Measurements from ENCODE around the gene BUB3.

Gene BUB3, protein sequence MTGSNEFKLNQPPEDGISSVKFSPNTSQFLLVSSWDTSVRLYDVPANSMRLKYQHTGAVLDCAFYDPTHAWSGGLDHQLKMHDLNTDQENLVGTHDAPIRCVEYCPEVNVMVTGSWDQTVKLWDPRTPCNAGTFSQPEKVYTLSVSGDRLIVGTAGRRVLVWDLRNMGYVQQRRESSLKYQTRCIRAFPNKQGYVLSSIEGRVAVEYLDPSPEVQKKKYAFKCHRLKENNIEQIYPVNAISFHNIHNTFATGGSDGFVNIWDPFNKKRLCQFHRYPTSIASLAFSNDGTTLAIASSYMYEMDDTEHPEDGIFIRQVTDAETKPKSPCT

DNA sequence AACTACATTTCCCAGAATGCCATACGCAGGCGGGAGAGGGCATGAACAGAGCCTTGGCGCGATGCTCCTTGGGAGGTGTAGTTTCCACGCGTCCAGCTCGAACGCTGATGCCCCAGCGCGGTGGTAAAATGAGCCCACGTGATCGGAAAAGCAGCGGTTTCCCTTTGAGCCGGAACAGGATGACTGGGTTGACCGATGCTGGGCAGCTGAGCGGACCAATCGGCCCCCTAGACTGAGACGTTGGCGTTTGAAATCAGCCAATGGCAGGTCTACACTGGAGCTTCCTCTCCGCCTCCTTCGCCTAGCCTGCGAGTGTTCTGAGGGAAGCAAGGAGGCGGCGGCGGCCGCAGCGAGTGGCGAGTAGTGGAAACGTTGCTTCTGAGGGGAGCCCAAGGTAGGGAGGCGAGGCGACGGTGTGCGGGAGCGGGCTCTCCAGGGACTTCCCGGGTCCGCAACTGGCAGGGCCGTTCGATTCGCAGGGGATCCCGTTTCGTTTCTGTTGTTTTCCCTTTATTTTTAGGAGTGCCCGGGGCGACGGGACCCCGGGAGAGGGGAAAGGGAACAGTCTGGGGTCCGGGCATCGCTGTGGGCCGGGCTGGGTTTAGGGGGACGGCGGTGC, at the start of gene BUB3:
TSS of gene BUB3 (plus strand) at position 311 of the 619 bp plus-strand sequence. CDS start 516 bp downstream, outside the sequence.
- H3K4me3 ChIP-seq (ENCODE audit: low read length) = peak within 1 kb of the TSS; percentile 96
- H3K27me3 ChIP-seq (ENCODE audit: control insufficient read depth, insufficient read depth, low read length) = peaks cover 25% of the 10 kb centered on the region
- no peaks in the 10 kb centered on the region for H3K36me3 ChIP-seq (ENCODE audit: control insufficient read depth, insufficient read depth, low read length)
- H3K9ac ChIP-seq (ENCODE audit: low read length) = peak within 1 kb of the TSS; percentile 82
- peak within 1 kb of the TSS; percentile 86 for H3K27ac ChIP-seq (ENCODE audit: low read depth, low read length)
- peaks cover 8% of the 10 kb centered on the region for H3K4me1 ChIP-seq (ENCODE audit: control insufficient read depth, insufficient read depth, low read length)

DNA sequence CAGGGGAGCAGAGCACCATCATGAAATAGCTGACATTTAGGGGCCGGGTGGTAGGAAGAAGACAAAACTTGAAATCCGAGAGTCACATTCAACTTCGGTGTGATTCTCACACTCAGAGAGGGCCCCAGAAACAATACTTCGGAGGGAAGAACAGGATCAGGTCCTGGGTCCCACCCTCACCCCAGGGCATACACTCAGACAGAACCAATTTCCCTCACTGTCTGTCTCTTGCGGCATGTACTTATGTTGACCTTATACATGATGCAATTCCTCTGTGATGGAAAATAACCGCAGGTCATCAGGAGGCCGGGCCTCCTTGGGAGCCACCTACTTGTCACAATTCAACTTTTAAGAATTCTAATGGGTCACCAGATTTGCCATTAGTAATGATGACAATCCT, 44.7 kb upstream of the BUB3 start:
- Histone ChIP-seq H3K27me3 (ENCODE audit: control insufficient read depth, insufficient read depth, low read length) (peaks cover 3% of the 10 kb centered on the region), H3K36me3 (ENCODE audit: control insufficient read depth, insufficient read depth, low read length) (no peaks in the 10 kb centered on the region), H3K4me3 (ENCODE audit: low read length) (no peak overlapping the region), H3K4me1 (ENCODE audit: control insufficient read depth, insufficient read depth, low read length) (no peaks in the 10 kb centered on the region), H3K27ac (ENCODE audit: low read depth, low read length) (no peak overlapping the region), H3K9ac (ENCODE audit: low read length) (no peak overlapping the region)

DNA sequence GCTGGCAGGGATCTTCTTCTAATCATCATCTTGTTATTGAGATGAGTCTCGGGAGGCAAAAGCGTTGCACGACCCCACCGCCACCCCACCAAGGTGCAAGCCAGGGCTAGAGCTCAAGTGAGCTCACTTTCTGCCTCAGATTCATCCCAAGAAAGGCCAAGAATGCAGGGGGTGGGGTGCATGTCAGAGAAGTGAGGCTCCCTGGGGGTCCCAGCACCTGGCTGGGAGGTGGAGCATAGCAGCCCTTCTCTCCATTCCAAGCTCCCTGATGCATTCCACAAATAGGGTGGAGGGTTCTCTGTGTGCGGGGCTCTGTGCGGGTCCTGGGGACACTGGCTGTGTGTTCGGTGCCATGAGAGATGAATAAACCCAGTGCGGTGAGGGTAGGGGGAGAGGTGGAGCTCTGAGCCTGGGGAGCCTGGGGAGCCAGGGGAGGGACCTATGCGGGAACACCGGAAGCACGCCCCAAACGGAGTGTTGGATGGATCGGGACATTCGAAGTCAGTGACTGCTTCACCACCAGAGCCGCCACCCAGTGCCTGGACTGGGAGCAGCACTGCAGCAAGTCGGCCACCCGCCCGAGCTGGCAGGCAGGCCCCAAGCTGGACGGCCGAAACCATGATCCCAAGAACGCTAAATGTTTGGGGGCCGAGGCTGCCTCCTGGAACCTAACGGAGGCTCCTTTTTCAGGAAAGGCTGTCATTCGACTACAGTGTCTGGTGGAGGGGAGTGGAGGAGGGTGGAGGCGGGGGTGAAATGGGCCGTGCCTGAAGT, 36.4 kb upstream of the BUB3 start:
- Histone ChIP-seq H3K4me3 (ENCODE audit: low read length) (no peak overlapping the region), H3K9ac (ENCODE audit: low read length) (no peak overlapping the region), H3K27me3 (ENCODE audit: control insufficient read depth, insufficient read depth, low read length) (peaks cover 5% of the 10 kb centered on the region), H3K36me3 (ENCODE audit: control insufficient read depth, insufficient read depth, low read length) (no peaks in the 10 kb centered on the region), H3K4me1 (ENCODE audit: control insufficient read depth, insufficient read depth, low read length) (no peaks in the 10 kb centered on the region), H3K27ac (ENCODE audit: low read depth, low read length) (no peak overlapping the region)

DNA sequence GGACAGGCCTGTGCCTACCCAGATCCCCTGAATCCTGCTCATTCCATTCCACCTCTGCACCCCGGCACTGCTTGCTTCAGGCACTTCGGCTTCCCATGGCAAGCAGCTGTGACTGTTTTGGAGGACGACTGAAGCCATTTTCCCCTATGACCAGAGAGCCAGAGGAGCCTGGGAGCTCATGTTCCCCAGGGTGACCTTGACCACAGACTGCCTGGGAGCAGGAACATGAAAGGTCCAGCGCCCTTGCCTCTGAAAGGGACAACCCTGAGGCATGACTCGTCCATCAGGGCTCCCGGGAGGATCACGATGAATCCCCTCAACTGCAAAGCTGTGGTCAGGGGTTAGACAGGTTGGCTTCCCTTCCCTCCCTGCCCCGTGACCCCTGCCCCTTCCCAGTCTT, 35.1 kb upstream of the BUB3 start:
- no peak overlapping the region for H3K27ac ChIP-seq (ENCODE audit: low read depth, low read length)
- peaks cover 5% of the 10 kb centered on the region for H3K27me3 ChIP-seq (ENCODE audit: control insufficient read depth, insufficient read depth, low read length)
- H3K9ac ChIP-seq (ENCODE audit: low read length) = no peak overlapping the region
- no peak overlapping the region for H3K4me3 ChIP-seq (ENCODE audit: low read length)
- no peaks in the 10 kb centered on the region for H3K4me1 ChIP-seq (ENCODE audit: control insufficient read depth, insufficient read depth, low read length)
- H3K36me3 ChIP-seq (ENCODE audit: control insufficient read depth, insufficient read depth, low read length) = no peaks in the 10 kb centered on the region

DNA sequence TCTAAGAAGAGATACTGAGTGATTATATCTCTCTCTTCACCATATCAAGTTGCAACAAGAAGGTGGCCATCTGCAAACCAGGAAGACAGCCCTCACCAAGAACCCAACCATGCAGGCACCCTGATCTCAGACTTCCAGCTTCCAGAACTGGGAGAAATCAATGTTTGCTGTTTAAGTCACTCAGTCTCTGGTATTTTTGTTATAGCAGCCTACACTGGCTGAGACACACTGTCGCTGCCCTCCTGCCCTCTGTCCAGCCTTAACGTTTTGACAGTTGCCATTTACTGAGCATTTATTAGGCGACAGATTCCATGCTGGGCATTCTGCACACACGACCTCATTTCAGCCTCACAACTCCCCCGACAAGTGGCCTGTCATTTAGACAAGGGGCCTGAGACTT, 28.0 kb upstream of the BUB3 start:
- no peak overlapping the region for H3K27ac ChIP-seq (ENCODE audit: low read depth, low read length)
- no peak overlapping the region for H3K9ac ChIP-seq (ENCODE audit: low read length)
- no peaks in the 10 kb centered on the region for H3K4me1 ChIP-seq (ENCODE audit: control insufficient read depth, insufficient read depth, low read length)
- peaks cover 15% of the 10 kb centered on the region for H3K27me3 ChIP-seq (ENCODE audit: control insufficient read depth, insufficient read depth, low read length)
- no peak overlapping the region for H3K4me3 ChIP-seq (ENCODE audit: low read length)
- H3K36me3 ChIP-seq (ENCODE audit: control insufficient read depth, insufficient read depth, low read length) = no peaks in the 10 kb centered on the region

DNA sequence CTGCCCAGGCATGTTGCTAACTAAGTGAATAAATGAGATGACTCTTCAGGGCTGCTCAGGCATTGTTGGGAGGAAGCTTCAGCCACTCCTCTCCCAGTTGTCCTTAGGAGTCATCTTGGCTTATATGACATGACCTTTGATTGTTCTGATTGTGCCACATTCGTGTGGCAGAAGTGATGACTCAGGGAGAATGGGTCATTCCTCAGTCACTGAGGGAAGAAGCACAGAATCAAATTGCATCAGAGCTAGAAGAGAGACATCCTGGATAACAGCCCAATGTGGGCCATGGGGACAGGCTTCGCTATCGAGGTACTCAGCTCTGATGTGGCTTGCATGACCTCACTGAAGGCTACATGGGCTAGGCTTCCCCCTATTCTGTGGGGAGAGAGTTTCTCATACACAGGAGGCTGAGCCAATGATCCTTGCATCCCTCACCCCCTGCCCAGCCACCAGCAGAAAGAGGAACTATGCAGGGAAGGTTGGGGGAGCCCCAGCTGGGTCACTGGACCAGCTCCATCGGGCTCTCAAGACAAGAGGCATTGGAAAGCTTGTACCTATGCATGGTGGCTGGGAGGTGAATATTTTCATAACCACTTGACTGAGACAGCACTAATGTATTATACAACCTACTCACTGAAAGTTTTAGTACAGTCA, 24.5 kb upstream of the BUB3 start:
- Histone ChIP-seq H3K36me3 (ENCODE audit: control insufficient read depth, insufficient read depth, low read length) (no peaks in the 10 kb centered on the region), H3K4me3 (ENCODE audit: low read length) (no peak overlapping the region), H3K9ac (ENCODE audit: low read length) (no peak overlapping the region), H3K27ac (ENCODE audit: low read depth, low read length) (no peak overlapping the region), H3K4me1 (ENCODE audit: control insufficient read depth, insufficient read depth, low read length) (peaks cover 7% of the 10 kb centered on the region), H3K27me3 (ENCODE audit: control insufficient read depth, insufficient read depth, low read length) (peaks cover 38% of the 10 kb centered on the region)

DNA sequence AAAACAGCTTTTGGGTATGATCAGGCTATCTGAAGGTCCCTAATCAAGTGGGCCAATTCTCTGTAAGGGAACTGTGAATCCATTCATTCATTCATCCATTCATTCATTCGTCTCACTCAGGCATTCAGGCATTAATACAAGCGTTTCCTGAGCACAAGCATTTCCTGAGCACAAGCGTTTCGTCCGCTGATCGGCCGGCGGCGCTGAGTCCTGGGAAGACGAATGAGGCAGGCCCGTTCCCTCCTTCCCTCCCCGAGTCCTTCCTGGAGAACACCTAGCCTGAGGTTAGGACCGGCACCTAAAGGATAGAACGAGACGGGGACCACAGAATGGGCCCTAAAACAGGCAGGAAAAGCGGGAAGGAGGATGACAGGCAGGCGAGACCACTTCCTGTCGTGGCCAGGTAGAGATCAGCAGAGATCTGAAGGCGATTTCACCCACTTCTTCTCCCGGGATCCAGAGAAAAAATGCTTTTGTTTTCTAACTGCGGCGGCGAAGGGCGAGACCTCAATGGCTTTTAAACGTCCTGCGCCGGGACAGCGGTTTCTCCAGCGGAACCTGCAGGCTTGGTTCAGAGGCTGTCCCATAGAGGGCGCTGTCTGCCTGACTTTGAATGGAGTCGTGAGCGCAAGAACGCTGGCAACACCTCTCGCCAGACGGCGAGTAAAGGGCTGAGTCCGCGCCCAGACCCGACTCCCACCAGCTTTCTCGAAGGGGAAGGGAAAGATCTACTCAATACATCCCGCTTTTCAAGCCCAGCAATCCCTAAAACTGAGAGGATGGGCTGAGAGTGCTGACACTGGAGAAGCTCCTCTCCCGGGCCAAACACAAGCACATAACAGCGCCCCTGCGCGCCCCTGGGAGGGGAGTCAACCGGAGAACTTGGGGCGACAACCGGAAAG, 21.4 kb upstream of the BUB3 start:
- peak overlapping the region; percentile 26 for H3K4me3 ChIP-seq (ENCODE audit: low read length)
- peaks cover 7% of the 10 kb centered on the region for H3K4me1 ChIP-seq (ENCODE audit: control insufficient read depth, insufficient read depth, low read length)
- H3K27me3 ChIP-seq (ENCODE audit: control insufficient read depth, insufficient read depth, low read length) = peaks cover 56% of the 10 kb centered on the region
- no peaks in the 10 kb centered on the region for H3K36me3 ChIP-seq (ENCODE audit: control insufficient read depth, insufficient read depth, low read length)
- no peak overlapping the region for H3K9ac ChIP-seq (ENCODE audit: low read length)
- H3K27ac ChIP-seq (ENCODE audit: low read depth, low read length) = no peak overlapping the region

DNA sequence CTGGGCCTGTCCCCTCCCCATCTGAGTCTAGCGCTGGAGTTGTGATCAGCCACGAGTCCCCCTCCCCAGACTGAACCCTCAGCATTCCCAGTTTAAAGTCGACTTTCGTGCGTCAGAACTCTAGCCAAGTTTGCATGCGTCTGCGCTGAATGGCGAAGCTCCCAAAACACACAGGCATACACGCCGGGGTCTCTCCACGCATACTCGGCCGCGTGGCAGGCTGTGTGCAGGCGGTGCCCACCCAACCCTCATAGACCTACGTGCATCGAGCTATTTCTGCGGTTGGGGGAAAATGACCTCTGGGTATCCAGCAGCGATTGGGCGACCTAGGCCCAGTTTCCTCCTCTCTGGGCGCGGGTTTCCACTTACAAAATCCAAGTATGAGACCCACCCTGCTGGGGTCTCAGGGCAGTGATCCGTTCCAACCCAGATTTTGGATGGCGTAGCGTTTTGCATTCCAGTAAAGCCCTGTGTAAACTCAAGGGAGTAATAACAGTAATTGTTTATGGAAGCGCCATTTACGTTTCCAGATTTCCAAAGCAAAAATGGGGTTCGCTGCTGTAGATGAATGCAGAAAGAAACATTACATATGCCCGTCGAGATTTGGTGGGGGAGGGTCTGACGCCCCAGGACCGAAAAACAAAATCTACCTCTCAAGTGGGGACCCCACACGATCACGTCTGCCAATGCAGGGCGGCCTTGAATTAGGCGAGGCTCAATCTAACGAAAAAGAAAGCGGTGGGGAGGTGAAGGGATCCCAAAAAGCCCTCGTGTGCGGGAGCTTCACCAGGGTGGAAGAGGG, 20.5 kb upstream of the BUB3 start:
- Histone ChIP-seq H3K27ac (ENCODE audit: low read depth, low read length) (no peak overlapping the region), H3K4me1 (ENCODE audit: control insufficient read depth, insufficient read depth, low read length) (peaks cover 7% of the 10 kb centered on the region), H3K27me3 (ENCODE audit: control insufficient read depth, insufficient read depth, low read length) (peaks cover 61% of the 10 kb centered on the region), H3K36me3 (ENCODE audit: control insufficient read depth, insufficient read depth, low read length) (no peaks in the 10 kb centered on the region), H3K4me3 (ENCODE audit: low read length) (no peak overlapping the region), H3K9ac (ENCODE audit: low read length) (no peak overlapping the region)

DNA sequence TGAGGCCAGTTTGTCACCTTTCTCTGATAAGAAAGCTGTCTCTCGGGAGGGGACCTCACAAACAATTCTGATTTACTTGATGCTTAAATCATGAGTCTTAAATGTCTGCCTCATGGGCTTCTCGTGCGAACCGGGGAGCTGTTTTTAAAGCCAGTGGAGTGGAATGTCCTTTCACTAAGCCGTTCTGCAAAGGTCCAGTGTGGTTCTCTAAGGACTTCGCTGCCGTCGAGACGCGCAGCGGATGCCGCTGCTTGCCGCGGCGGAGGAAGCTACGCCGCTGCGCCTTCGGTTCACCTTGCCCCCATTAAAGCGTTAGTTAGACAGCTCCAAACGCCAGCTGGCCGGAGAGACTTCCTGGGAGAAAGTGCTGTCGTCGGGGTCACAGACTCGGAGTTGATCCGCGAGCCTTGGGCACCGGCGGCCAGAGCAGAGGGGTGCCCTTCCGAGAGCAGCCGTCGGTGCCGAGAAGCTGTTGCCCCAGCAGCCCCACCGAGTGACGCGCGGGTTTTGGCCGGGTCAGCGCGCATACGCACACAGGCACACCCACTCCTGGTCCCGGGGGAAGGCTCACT, 19.8 kb upstream of the BUB3 start:
- peaks cover 7% of the 10 kb centered on the region for H3K4me1 ChIP-seq (ENCODE audit: control insufficient read depth, insufficient read depth, low read length)

DNA sequence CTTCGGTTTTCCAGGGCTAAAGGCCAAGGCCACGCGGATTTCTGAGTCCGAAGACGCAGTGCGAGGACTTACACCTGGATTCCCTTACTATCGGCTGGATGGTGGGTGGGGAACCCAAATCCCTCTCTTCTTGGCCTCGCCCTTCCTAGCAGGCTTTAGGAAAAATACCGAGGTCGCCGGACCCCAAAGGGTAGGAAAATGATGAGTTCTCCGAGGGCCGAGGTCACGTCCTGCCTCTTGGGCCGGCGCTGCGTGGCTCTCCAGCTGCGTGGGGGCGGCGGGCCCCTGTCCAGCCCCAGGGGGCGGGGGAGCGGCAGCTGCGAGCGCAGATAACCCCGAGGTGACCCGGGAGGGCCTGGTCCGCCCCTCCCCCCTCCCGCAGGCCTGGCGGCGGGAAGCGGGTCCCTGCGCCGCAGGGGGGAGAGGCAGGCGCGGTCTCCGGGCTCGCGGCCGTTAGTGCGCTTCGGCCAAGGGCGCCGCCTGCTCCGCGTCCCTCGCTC, 19.2 kb upstream of the BUB3 start:
- H3K36me3 ChIP-seq (ENCODE audit: control insufficient read depth, insufficient read depth, low read length) = no peaks in the 10 kb centered on the region
- H3K27ac ChIP-seq (ENCODE audit: low read depth, low read length) = no peak overlapping the region
- H3K9ac ChIP-seq (ENCODE audit: low read length) = no peak overlapping the region
- peaks cover 7% of the 10 kb centered on the region for H3K4me1 ChIP-seq (ENCODE audit: control insufficient read depth, insufficient read depth, low read length)
- peak overlapping the region; percentile 35 for H3K4me3 ChIP-seq (ENCODE audit: low read length)
- peaks cover 63% of the 10 kb centered on the region for H3K27me3 ChIP-seq (ENCODE audit: control insufficient read depth, insufficient read depth, low read length)

More for the DNA sequence above, 19.8 kb upstream of the BUB3 start:
- Histone ChIP-seq H3K9ac (ENCODE audit: low read length) (no peak overlapping the region), H3K36me3 (ENCODE audit: control insufficient read depth, insufficient read depth, low read length) (no peaks in the 10 kb centered on the region), H3K4me3 (ENCODE audit: low read length) (no peak overlapping the region), H3K27me3 (ENCODE audit: control insufficient read depth, insufficient read depth, low read length) (peaks cover 63% of the 10 kb centered on the region), H3K27ac (ENCODE audit: low read depth, low read length) (no peak overlapping the region)
